ENCODE measurements around the gene SYPL2. TPM values are rescaled to one million over a fixed set of nuclear protein-coding genes. Genes with fewer than 3 reads are reported as not detected.
"Not testable (repeated sequence)": the region's sequence is repeated elsewhere in the genome, so short reads cannot be mapped to it uniquely, and the experiment has no call there.

Gene SYPL2
- not detected in 2 replicates for total RNA-seq

DNA sequence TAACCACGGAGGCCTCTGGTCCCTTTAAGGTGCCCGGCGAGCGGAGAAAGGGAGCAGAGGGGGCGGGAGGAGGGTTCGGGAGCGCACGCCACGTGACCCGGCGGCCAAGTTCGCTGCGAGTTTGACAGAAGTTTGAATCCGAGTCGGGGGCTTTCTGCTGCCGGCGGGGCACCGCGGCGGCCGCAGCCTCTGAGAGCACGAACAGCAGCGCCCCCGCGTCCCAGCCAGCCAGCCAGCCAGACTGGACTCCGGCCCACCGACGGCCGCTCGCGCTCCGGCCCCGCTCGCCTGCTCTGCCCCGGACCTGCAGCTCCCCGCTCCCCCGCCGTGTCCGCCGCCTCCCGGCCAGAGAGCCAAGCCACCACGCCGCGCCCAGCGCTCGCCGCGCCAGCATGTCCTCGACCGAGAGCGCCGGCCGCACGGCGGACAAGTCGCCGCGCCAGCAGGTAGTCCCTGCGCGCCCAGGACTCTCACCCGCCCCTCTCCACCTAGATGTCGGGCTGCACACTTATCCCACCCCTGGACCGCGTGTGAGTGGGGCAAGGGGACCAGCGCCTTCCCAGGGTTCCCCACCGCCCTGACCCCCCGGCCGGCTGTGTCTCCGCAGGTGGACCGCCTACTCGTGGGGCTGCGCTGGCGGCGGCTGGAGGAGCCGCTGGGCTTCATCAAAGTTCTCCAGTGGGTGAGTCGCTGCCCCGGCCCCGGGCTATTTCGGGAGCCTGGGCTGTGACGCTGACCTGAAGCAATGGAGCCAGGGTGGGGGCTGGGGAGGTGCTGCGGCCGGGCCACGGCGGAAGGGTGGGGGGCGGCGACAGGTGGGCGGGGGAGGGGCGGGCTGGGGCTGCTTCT, at the start of gene SYPL2:
SYPL2 (plus strand) TSS at position 95 of the 849 bp plus-strand sequence; CDS start at position 393, 298 bp downstream.
- intact Hi-C loops (cut with micrococcal nuclease): loop anchor here (1.0 to 5.0 kb wide), 2 partner anchors 17 to 39 kb away; partner anchors contain the start of genes ATXN7L2 and PSMA5

DNA sequence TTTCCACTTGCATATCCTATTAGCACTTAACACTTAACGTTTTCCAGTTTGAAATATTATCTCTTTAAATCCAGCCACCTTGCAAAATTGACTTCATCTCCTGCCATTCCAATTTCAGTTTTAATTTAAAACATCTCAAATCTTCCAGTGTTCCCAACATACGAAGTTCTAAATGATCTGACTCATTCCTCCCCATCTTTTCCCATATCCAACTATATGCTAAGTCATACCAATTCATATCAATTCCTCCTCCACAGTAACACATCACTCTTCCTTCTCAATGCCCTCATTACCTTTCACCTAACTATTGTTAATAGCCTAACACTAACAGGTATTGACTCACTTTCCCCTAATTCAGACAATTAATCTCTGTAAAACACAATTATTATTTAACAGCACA, 42.8 kb upstream of the SYPL2 start:
- intact Hi-C loops (cut with micrococcal nuclease): no loop called here

DNA sequence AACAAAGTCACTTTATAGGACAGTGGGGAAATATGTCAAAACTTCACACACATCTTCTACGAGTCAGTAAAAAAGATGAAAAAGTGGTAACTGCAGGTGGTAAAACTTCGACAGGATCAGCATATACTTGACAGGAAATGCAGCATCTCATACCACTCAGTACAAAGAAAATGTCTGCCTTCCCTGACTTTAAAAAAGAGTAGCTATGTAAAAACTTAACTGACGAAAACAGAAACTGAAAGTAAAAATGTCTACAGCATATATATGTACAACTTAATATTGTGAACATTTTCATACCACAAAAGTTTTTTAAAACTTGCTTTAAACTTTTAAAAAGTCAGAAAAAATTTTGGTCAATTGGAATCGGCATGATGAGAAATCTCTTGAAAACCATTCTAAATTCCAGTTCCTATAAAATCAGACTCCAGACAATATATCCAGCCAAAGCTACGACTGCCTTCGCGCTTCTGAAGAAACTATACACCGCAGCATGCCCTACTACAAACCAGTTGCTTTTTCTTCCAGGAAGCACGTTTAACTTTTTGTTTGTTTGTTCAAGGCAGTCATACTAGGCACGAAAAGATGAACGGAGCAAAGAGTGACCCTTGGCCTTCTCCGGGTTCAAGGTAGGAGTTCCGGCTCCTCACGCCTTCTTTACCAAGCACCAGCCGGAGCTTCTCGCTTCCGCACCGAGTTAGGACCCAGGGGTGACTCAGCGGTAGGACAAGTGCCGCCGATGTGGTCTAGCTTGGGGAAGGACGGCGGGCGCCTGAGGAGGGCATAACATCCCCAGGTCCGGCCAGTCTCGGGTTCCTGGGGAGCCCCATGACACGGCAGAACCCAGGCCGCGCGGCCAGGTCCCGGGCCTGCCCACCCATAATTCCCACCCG, 40.7 kb upstream of the SYPL2 start:
- intact Hi-C loops (cut with micrococcal nuclease): loop anchor here (1.0 to 5.0 kb wide), 26 partner anchors 26 to 1713 kb away; partner anchors contain the start of genes AHCYL1, AMPD2, ATXN7L2 and CELSR2

DNA sequence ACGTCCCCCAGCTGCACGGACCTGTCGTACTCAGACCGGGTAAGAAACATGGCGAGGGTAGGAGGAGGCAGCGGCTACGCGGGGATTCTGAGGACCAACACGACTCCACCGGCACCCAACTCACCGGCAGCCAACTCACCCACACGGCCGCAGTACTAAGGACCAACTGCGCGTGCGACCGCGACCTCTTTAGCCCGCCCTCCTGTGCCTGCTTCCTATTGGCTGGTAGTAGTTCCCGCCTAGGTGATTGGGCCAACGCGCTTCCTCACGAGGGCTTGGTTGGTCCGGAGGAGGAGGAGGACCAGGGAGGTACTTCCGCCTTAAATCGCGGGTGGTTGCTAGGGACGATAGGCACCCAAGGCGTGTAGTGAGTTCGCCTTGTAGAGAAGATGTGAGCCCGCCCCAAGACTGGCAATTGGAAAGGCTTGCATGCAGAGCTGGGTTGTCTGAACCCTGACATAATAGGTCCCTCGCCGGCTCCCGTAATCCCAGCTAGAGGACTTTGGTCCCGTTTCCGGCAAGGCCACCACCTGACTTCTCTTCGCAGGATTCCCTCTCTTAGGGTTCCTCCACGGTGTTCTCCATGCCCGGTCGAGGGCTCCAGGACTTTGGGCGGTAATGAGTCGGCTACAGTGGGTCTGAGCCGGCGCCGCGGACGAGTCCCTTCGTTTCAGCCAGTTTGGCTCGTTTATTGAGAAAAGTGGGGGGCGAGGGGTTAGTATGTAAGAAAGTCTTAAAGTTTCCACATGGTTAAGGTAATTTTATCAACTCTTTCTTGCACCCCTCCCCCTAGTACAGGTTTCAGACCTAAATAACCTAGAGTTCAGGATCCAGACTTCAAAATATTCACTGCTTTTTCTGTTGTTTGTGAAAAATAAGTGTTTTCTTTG, 39.8 kb upstream of the SYPL2 start, which contains the start of gene PSMA5:
PSMA5 (minus strand) TSS at position 168 of the 890 bp plus-strand sequence; CDS start at position 50, 118 bp downstream.
- intact Hi-C loops (cut with micrococcal nuclease): loop anchor here (1.0 to 5.0 kb wide), 24 partner anchors 41 to 1712 kb away; partner anchors contain the start of genes AMPD2, ATXN7L2, CELSR2 and CYB561D1

DNA sequence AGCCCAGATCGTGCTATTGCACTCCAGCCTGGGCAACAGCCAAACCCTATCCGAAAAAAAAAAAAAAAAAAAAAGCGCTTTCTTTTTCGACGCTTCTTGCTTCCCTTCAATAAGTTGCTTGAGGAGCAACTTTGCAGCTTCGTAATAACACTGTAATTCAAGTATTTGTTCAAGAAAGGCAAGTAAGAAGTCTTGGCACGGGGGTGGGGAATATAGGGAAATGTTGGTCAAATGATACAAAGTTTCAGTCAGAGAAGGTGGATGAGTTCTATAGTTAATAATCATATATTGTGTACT, 39.2 kb upstream of the SYPL2 start:
- intact Hi-C loops (cut with micrococcal nuclease): loop anchor here (2.0 to 5.0 kb wide), 10 partner anchors 40 to 1712 kb away; partner anchors contain the start of genes KCNA3, KCNC4, LRIF1 and PRPF38B

DNA sequence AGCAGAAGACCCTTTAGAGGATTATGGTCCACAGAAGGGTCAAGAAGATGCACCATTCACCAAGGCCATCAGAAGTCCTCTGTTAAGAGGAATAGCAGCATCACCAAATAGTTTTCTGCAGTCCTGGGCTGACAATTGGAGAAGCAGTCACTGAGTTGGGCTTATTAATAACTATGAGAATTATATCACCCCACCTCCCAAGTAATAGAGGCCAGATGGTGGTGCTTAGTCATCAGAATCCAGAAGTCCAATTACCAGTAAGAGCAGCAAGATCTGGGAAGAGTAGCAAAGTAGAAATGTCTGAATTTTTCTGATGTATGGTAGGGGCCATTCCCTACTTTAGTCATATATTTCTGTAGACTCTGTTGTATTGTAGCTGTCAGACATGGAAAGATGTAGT, 34.0 kb upstream of the SYPL2 start:
- intact Hi-C loops (cut with micrococcal nuclease): no loop called here

DNA sequence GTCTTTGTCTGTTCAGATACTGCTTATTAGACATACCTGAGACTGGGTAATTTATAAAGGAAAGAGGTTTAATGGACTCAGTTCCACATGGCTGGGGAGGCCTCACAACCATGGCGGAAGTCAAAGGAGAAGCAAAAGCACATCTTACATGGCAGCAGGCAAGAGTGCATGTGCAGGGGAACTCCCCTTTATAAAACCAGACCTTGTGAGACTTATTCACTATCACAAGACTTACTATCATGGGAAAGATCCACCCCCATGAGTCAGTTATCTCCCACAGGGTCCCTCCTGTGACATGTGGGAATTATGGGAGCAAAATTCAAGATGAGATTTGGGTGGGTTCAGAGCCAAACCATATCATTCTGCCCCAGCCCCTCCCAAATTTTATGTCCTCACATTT, 33.0 kb upstream of the SYPL2 start:
- intact Hi-C loops (cut with micrococcal nuclease): no loop called here

DNA sequence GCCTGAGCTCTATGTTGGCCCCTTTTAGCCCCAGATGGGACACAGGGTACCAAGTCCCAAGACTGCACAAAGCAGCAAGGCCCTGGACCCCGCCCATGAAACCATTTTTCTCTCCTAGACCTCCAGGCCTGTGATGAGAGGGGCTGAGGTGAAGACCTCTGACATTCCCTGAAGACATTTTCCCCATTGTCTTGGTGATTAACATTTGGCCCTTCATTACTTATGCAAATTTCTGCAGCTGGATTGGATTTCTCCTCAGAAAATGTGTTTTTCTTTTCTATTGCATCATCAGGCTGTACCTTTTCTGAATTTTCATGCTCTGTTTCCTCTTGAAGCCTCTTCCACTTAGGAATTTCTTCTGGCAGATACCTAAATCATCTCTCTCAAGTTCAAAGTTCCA, 31.9 kb upstream of the SYPL2 start:
- intact Hi-C loops (cut with micrococcal nuclease): no loop called here

DNA sequence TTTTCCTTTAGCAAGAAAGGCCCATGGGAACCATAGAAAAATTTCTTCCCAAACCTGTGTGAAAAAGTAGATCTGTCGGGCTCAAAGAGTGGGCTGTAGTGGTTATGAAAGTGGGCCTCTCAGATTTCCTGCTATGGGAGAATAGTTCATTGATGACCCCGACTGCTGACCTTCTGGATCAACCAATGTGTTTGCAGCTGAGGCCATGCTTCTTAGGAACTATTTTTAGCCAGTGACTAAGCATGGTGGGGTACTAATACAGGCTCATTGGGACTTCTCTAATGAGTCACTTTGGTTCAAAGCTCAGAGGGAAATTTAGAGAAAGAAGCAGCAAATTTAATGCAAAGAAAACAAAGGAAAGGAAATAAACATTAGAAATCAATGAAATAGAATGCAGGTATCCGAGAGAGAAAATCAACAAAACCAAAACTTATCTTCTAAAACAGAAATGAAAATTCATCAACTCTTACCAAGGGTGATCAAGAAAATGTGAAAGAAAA, 27.5 kb upstream of the SYPL2 start:
- intact Hi-C loops (cut with micrococcal nuclease): no loop called here

DNA sequence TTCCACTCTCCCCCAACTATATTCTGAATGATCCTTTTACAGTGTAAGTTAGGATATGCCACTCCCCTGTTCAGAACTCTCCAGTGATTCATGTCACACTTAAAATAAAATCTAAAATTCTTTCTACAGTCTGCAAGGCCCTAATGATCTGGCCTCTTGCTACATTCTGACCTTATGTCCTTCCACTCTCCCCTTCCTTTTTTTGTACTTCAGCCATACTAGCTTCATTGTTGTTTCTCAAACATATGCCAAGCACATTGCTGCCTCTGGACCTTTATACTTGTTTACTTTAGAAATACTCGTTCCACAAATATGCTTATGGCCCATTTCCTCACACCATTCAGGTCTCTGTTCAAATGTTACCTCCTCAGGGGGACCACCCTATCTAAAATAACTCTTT, 25.3 kb upstream of the SYPL2 start:
- intact Hi-C loops (cut with micrococcal nuclease): no loop called here

DNA sequence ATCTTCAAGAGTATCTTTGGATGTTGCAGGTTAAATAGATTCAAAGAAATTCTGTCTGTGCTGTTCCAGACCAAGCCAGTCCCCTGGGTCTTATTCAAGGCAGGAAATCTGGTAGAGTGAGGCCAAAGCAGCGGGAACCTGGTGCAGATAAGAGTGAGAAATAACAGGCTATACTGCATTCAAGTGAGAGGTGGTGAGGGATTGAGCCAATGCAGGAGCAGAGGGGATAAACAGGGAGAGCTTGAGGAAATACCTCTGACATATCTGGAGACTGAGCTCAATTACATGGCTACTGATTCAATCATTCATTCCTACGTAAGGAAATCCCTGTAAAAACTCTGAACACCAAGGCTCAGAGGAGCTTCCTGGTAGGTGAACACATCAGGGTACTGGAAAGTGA, 22.9 kb upstream of the SYPL2 start:
- intact Hi-C loops (cut with micrococcal nuclease): no loop called here

DNA sequence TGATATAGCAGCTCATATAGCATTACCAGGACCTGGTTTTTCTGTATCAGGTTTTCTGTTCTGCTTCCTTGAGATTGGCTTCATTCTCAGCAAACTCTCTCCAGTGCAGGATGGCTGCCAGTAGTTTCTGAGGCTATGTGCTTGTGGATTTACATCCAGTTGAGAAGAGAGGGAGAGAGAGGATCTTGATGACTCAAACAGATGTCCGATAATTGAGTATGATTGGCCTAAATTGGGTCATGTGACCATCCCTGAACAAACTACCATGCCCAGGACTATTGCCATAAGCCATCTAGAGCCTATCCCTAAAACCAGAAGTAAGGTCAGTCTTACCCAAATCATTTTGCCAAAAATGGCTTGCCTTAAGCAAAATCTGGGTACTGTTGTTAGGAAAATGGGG, 22.0 kb upstream of the SYPL2 start:
- intact Hi-C loops (cut with micrococcal nuclease): no loop called here

DNA sequence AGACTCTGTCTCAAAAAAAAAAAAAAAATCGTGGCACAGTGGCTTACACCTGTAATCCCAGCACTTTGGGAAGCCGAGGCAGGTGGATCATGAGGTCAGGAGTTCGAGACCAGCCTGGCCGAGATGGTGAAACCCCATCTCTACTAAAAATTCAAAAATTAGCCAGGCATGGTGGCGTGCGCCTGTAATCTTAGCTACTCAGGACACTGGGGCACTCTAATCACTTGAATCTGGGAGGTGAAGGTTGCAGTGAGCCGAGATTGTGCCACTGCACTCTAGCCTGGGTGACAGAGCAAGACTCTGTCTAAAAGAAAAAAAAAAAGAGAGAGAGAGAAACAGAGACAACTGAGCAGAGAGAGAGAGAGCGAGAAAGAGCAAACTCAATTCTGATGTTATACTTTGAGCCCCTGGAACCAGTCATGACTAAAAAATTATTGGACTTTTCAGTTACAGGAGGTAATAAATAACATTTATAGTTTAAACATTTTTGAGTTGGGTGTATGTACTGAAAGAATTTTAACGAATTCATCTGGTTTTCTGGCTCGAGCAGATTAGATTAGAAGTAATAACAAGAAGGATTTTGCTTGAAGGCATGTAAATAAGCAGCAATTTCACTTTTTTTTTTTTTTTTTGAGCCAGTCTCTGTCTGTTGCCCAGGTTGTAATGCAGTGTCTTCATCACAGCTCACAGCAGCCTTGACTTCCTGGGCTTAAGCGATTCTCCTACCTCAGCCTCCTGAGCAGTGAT, 20.2 kb upstream of the SYPL2 start:
- intact Hi-C loops (cut with micrococcal nuclease): not testable (repeated sequence)

DNA sequence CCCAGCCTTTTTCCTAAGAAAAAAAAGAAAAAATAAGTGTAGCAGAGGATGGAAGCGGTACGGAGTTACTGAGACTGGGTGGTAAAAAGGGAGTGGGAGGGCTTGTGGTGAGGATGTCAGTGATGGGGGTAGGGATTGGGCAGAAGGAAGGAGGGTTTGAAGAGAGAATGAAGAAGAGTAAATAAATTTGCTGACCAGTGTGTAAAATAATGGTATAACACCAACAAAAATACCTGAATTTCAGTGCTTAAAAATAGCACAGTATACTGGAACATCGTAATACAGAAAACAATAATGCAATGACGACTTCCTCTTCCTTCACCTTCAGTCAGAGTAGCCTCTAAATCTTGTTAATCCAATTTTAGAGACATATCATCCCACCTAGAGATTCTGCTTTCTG, 18.8 kb upstream of the SYPL2 start:
- intact Hi-C loops (cut with micrococcal nuclease): no loop called here

DNA sequence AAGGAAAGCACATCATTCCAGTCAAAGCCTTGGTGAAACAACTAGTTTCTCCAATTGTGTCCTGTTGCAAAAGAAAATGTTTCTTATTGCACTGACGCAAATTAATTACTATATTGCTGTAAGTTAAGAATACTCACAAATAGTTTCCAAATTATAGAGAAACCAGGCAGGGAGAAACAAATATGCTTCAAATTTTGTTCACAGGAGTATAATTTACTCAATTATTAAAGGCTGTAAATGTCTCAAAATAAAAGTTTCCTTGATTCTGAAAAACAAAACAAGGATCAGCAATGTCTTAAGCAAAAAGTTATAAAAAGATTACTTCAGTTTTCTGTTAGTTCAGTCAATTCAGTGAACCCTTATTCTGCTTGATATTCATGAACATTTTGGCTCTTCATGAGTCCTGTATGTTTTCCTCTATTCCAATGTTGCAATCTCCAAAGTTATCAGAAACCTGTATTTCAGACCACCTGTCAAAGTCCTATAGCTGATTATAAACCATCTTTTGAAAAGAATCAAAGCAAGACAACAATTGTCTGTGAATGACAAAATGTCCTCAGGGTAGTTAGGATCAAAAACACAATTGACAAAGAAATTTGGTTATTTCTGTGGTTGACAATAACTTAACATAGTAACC, 11.7 kb upstream of the SYPL2 start:
- intact Hi-C loops (cut with micrococcal nuclease): no loop called here

DNA sequence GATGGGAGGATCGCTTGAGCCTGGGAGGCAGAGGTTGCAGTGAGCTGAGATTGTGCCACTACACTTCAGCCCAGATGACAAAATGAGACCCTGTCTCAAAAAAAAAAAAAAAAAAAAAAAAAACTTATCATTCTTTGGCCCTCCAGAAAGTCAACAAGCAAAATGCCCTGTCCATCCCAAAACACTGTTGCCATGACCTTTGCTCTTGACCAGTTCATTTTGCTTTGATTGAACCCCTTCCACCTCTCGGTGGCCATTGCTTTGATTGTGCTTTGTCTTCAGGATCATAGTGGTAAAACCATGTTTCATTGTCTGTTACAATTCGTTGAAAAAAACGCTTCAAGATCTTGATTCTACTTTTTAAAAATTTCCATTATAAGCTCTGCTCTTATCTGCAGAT, 8.5 kb upstream of the SYPL2 start:
- intact Hi-C loops (cut with micrococcal nuclease): no loop called here

DNA sequence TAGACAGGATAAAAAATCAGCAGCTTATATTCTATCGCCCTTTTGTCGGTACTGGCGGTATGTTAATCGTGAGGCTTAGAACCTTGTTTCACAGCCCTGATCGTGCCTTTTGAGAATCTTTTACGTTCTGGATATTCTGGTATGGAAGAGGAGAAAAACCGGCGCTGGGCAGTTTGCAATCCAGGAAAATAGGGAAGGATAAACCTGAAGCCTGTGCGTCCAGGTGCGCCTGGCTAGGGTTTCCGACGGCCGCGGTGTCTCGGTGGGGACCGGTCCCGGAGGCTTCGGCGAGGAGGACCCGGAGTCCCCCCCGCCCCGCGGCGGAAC, 258 bp upstream of the SYPL2 start:
- intact Hi-C loops (cut with micrococcal nuclease): loop anchor here (1.0 to 5.0 kb wide), 2 partner anchors 17 to 39 kb away; partner anchors contain the start of genes ATXN7L2 and PSMA5

DNA sequence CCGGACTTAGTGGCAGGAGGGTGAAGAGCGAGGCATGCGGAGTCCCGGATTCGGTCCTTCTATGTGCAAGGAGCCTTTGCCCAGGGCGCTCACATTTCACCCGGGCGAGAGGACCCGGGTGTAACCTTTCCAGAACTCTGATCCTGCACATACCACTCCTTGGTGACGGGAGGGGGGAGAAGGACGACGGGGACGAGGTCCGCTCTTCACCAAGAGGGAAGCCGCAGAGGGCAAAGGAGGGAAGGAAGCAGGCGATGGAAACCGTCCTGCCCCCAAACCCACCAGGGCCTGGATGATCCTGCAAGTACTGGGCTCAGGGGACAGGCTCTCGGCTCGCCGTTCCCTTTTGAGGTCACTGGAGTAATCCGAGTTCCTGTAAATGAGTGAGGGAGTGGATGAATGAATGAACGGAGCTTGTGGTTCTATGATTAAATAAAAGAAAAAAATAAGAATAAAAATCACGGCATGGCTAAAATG, 993 bp downstream of the SYPL2 start:
- intact Hi-C loops (cut with micrococcal nuclease): loop anchor here (5.0 kb wide), 1 partner anchor 40 kb away; the partner anchor contains the start of gene PSMA5

DNA sequence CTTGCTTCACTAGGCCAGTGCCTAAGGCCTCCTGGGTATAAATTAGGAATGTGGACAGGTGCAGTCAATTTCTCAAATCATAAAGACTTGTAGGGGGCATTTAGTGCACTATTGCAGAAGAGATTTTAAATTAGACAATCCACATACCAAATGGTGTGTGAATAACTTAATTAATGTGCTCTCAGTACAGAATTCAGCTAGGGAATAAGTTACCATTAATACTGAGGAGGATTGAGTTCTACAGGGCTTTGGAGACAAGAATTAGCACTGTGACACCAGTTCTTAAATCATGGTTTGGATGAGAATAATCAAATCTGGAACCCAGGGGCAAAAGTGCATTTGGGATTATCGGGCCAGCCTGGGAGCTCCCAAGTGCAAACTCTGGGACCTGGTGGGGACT, 1.7 kb downstream of the SYPL2 start:
- intact Hi-C loops (cut with micrococcal nuclease): loop anchor here (5.0 kb wide), 1 partner anchor 41 kb away; the partner anchor contains the start of gene PSMA5

Data from T-helper 1 cell treated with Interleukin-12 subunit alpha and Interleukin-12 subunit beta and Interleukin-4 antibody, amounts not matched to agents 30 ng/mL and 1 ng/mL, for 36 hours (primary cell).